Liver (tissue), 9 donors: ENCODE measurements around the gene TMEM114. TPM values are rescaled to one million over a fixed set of nuclear protein-coding genes. Genes with fewer than 3 reads are reported as not detected.

Experiments used
- DNase-seq: peaks from one replicate; pipeline ENCODE4 v3.0.0-alpha.2; 2017; ENCODE audit warnings: low spot score
- H3K27ac ChIP-seq, 2 donors: one replicate each; pipeline ENCODE4 v1.7.0; 2013; ENCODE audit warnings: inconsistent platforms in 2 of 2, low read length in 2 of 2, control low read depth in 1 of 2, low read depth in 1 of 2, mild to moderate bottlenecking in 1 of 2
- H3K27me3 ChIP-seq, 4 donors: one replicate each; pipeline versions ENCODE4 v1.6.1 to v1.7.0; 2013; ENCODE audit warnings: low read length in 3 of 4, inconsistent platforms in 1 of 4, mild to moderate bottlenecking in 1 of 4, moderate library complexity in 1 of 4; ENCODE audit not compliant: control insufficient read depth in 4 of 4, insufficient read depth in 4 of 4
- H3K36me3 ChIP-seq, 4 donors: one replicate each; pipeline versions ENCODE4 v1.6.1 to v1.7.0; 2013; ENCODE audit warnings: low read length in 3 of 4, mild to moderate bottlenecking in 3 of 4, low read depth in 1 of 4, moderate library complexity in 1 of 4; ENCODE audit not compliant: control insufficient read depth in 4 of 4, insufficient read depth in 3 of 4
- H3K4me1 ChIP-seq, 4 donors: one replicate each; pipeline versions ENCODE4 v1.6.1 to v1.7.0; 2013; ENCODE audit warnings: low read length in 3 of 4, mild to moderate bottlenecking in 3 of 4, moderate library complexity in 1 of 4; ENCODE audit not compliant: control insufficient read depth in 4 of 4, insufficient read depth in 4 of 4
- H3K4me3 ChIP-seq, 3 donors: one replicate each; pipeline versions ENCODE4 v1.6.1 to v1.7.0; 2013; ENCODE audit warnings: low read length in 3 of 3, control low read depth in 1 of 3, low read depth in 1 of 3, mild to moderate bottlenecking in 1 of 3
- H3K9ac ChIP-seq, 2 donors: one replicate each; pipeline ENCODE4 v1.7.0; 2013; ENCODE audit warnings: low read length in 2 of 2, mild to moderate bottlenecking in 2 of 2, moderate library complexity in 2 of 2, control low read depth in 1 of 2, low read depth in 1 of 2
- H3K9me3 ChIP-seq, 4 donors: one replicate each; pipeline versions ENCODE4 v1.6.1 to v1.7.0; 2013; ENCODE audit warnings: low read length in 3 of 4; ENCODE audit not compliant: control insufficient read depth in 4 of 4
- ATF3 ChIP-seq: IDR thresholded peaks from 2 replicates; pipeline ENCODE4 v1.6.1; 2016; ENCODE audit warnings: antibody characterized with exemption
- CTCF ChIP-seq: fragments of 150-350 bp; IDR thresholded peaks from 2 replicates; pipeline ENCODE4 v1.5.1; 2017; ENCODE audit warnings: improper control_type of control experiment, low read depth, low read length; ENCODE audit not compliant: missing input control
- EGR1 ChIP-seq, 2 donors: IDR thresholded peaks; 2 replicates each; pipeline ENCODE4 v1.6.1; 2016 to 2018; ENCODE audit warnings: antibody characterized with exemption in 2 of 2, low read depth in 2 of 2
- FOXA1 ChIP-seq: IDR thresholded peaks from 2 replicates; pipeline ENCODE4 v1.6.1; 2016; ENCODE audit warnings: antibody characterized with exemption
- FOXA2 ChIP-seq: IDR thresholded peaks from 2 replicates; pipeline ENCODE4 v1.6.1; 2016; ENCODE audit warnings: antibody characterized with exemption
- HNF4A ChIP-seq, 2 donors: conservative IDR thresholded peaks; 2 replicates each; pipeline ENCODE4 v1.6.1; 2016; ENCODE audit warnings: antibody characterized with exemption in 2 of 2, mild to moderate bottlenecking in 2 of 2
- JUND ChIP-seq, 2 donors: IDR thresholded peaks; 2 replicates each; pipeline ENCODE4 v1.6.1; 2016; ENCODE audit warnings: antibody characterized with exemption in 2 of 2
- NR2F2 ChIP-seq: IDR thresholded peaks from 2 replicates; pipeline ENCODE4 v1.6.1; 2016; ENCODE audit warnings: antibody characterized with exemption
- RAD21 ChIP-seq, 2 donors: IDR thresholded peaks; 2 replicates each; pipeline ENCODE4 v1.6.1; 2016; ENCODE audit warnings: antibody characterized with exemption in 2 of 2, mild to moderate bottlenecking in 2 of 2
- REST ChIP-seq: IDR thresholded peaks from 2 replicates; pipeline ENCODE4 v1.6.1; 2016; ENCODE audit warnings: antibody characterized with exemption, mild to moderate bottlenecking
- RXRA ChIP-seq, 2 donors: IDR thresholded peaks; 2 replicates each; pipeline ENCODE4 v1.6.1; 2017 to 2018; ENCODE audit warnings: antibody characterized with exemption in 2 of 2, mild to moderate bottlenecking in 1 of 2
- SP1 ChIP-seq: IDR thresholded peaks from 2 replicates; pipeline ENCODE4 v1.6.1; 2018; ENCODE audit warnings: antibody characterized with exemption, mild to moderate bottlenecking
- TAF1 ChIP-seq: conservative IDR thresholded peaks from 2 replicates; pipeline ENCODE4 v1.6.1; 2016; ENCODE audit warnings: antibody characterized with exemption, mild to moderate bottlenecking
- YY1 ChIP-seq: IDR thresholded peaks from 2 replicates; pipeline ENCODE4 v1.6.1; 2016; ENCODE audit warnings: antibody characterized with exemption, mild to moderate bottlenecking
- ZBTB33 ChIP-seq: IDR thresholded peaks from 2 replicates; pipeline ENCODE4 v1.6.1; 2016; ENCODE audit warnings: antibody characterized with exemption
- whole genome bisulfite sequencing: extraction: QIAGEN DNeasy Blood & Tissue Kit; methylation state at CpG from one replicate; pipeline ENCODE4 v1.1.7; 2013; 5-methylcytosine and 5-hydroxymethylcytosine counted together
- polyA plus RNA-seq, 2 donors: library from polyadenylated mRNA; stranded (reverse) in 1 of 2; unstranded in 1 of 2; fragments of 200-250 nt in 1 of 2; fragments of >200 nt in 1 of 2; fragmentation: Nextera tagmentation in 1 of 2; extraction: Ambion mirVana in 1 of 2; gene quantifications; one replicate each; pipeline versions ENCODE4 v1.2.1 to v1.2.3, GENCODE V29; 2013 to 2015
- total RNA-seq, 2 donors: library from RNA; depleted of rRNA; stranded (reverse); fragments of >200 nt; gene quantifications; one replicate each; pipeline ENCODE4 v1.2.3, GENCODE V29; 2014
- donor health status: healthy.
- donor health status: healthy.
- donor health status: healthy.
- donor health status: healthy.
- donor health status: healthy.

TMEM114 gene
- total and polyA plus RNA-seq, 4 donors: not detected

GRCh38 chr16:8611886-8612600 lies 21.7 kb upstream of the TMEM114 start (continued):
- no peak for TF ChIP-seq ATF3

- peaks cover 0 to 3% (median 1%) of the 10 kb centered on the region in 4 donors for H3K27me3 ChIP-seq
- no peak overlapping the region for H3K4me3 ChIP-seq
- TF ChIP-seq NR2F2 (no peak), SP1 (no peak), TAF1 (no peak), RXRA (IDR thresholded peaks at IDR 0.05) (no peak), RAD21 (IDR thresholded peaks at IDR 0.05) (no peak), HNF4A (conservative IDR thresholded peaks at IDR 0.05) (no peak), FOXA2 (no peak), CTCF (no peak)
- no peaks in the 10 kb centered on the region for H3K9me3 ChIP-seq
- no peak overlapping the region for H3K27ac ChIP-seq
- DNase-seq: no peak
- no peaks in the 10 kb centered on the region for H3K4me1 ChIP-seq
- no peaks in the 10 kb centered on the region for H3K36me3 ChIP-seq
- 72% methylated on average over 4 of the region's 4 CpGs for WGBS
- H3K9ac ChIP-seq: no peak overlapping the region
Measured at GRCh38 chr16:8611122-8611521, 20.8 kb upstream of the TMEM114 start.

GRCh38 chr16:8607214-8607613 lies 16.9 kb upstream of the TMEM114 start:
- H3K4me1 ChIP-seq: no peaks in the 10 kb centered on the region
- H3K9ac ChIP-seq: no peak overlapping the region
- TF ChIP-seq NR2F2 (no peak), FOXA1 (no peak), TAF1 (no peak), HNF4A (conservative IDR thresholded peaks at IDR 0.05) (no peak), JUND (IDR thresholded peaks at IDR 0.05) (no peak), EGR1 (IDR thresholded peaks at IDR 0.05; ENCODE audit: low read depth in 2 of 2) (no peak), YY1 (no peak), REST (no peak), ZBTB33 (no peak)
- no peaks in the 10 kb centered on the region for H3K36me3 ChIP-seq
- 70% methylated on average over 9 of the region's 9 CpGs for WGBS
- H3K4me3 ChIP-seq: no peak overlapping the region
- no peaks in the 10 kb centered on the region for H3K9me3 ChIP-seq
- peaks cover 0 to 3% (median 1%) of the 10 kb centered on the region in 4 donors for H3K27me3 ChIP-seq
- no peak overlapping the region for H3K27ac ChIP-seq
- no peak for DNase-seq
